Right lobe of liver (tissue), 4 donors: ENCODE measurements around the gene GTF2A1.

Experiments used
- CTCF ChIP-seq, 4 donors: fragments of 200-600 bp in 3 of 4; fragments of 450-650 bp in 1 of 4; IDR thresholded peaks; one replicate each; pipeline versions ENCODE4 v1.5.1 to v1.8.0; 2016 to 2022; ENCODE audit warnings: antibody characterized with exemption in 4 of 4, mild to moderate bottlenecking in 2 of 4
- POLR2A ChIP-seq: fragments of 450-650 bp; IDR thresholded peaks from one replicate; pipeline ENCODE4 v1.6.1; 2017; ENCODE audit warnings: antibody characterized with exemption, mild to moderate bottlenecking
- donor health status: DM: no; HTN: no; CAD: no.
- donor health status: DM: no; HTN: no; CAD: no.
- donor health status: DM: no; HTN: yes; CAD: no.

GRCh38 chr14:81170104-81170828 is 50.5 kb downstream of the GTF2A1 start:
- TF ChIP-seq CTCF (IDR thresholded peaks at IDR 0.05) = peak; percentile 86 to 93 (median 88)
- peak; percentile 94 for TF ChIP-seq POLR2A
